C4-2B (cell line): ENCODE measurements around the gene RELN.

Experiments used
- ZFX ChIP-seq: fragments of 450-650 bp; IDR thresholded peaks from 2 replicates; pipeline ENCODE4 v1.6.1; 2017
- TF ChIP-seq, protein P1 (sequence below): fragments of 450-650 bp; conservative IDR thresholded peaks from 2 replicates; pipeline ENCODE4 v1.5.1; 2017; ENCODE audit warnings: mild to moderate bottlenecking

DNA sequence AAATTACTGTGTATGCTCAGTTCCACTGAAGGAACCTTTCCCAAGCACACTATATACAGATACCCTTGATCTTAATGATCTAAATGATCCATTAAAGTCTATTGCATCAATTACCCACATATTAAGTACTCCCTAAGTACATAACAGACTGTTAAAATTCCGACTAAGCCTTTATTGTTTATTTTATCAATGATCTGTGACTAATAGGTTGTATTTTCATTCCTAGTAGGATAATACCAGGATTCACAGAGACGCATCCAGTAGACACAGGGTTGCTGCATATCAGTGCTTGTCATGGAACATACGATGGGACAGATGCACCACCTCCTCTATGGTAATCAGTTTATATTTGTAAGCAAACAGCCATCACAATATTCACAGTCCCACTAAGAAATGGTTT lies 383.8 kb downstream of the RELN start:
- TF ChIP-seq, protein P1, sequence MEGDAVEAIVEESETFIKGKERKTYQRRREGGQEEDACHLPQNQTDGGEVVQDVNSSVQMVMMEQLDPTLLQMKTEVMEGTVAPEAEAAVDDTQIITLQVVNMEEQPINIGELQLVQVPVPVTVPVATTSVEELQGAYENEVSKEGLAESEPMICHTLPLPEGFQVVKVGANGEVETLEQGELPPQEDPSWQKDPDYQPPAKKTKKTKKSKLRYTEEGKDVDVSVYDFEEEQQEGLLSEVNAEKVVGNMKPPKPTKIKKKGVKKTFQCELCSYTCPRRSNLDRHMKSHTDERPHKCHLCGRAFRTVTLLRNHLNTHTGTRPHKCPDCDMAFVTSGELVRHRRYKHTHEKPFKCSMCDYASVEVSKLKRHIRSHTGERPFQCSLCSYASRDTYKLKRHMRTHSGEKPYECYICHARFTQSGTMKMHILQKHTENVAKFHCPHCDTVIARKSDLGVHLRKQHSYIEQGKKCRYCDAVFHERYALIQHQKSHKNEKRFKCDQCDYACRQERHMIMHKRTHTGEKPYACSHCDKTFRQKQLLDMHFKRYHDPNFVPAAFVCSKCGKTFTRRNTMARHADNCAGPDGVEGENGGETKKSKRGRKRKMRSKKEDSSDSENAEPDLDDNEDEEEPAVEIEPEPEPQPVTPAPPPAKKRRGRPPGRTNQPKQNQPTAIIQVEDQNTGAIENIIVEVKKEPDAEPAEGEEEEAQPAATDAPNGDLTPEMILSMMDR = no peak
- TF ChIP-seq ZFX = no peak
